ENCODE measurements around the gene NUP188. TPM values are rescaled to one million over a fixed set of nuclear protein-coding genes. Genes with fewer than 3 reads are reported as not detected.
A peak's percentile ranks its signal among the peaks of the same experiment; 100 is the strongest.

Gene NUP188
- total RNA-seq, 1 donor from 2014 or later = 42.4 TPM

DNA sequence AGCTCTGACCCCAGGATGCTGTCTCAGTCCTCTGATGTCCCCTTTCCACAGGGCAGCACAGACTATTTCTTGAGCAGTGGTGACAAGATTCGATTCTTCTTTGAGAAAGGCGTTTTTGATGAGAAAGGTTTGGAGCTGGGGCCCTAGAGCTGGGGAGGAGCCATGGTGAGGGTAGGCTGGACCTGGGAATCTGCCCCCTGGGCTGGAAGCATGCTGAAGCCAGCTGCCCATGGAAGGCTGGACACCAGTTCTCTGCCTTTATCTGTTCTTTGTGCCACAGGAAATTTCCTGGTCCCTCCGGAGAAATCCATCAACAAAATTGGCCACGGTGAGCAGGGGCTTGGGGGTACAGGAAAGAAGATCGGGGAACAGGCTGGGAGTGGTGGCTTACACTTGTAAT is 13.8 kb upstream of the NUP188 start:
- intact Hi-C loops (cut with DNase I) = no loop called here
- TF ChIP-seq CTCF (IDR thresholded peaks at IDR 0.05) = no peak
- no peak overlapping the region for H3K4me3 ChIP-seq
- peaks cover 37% of the 10 kb centered on the region for H3K36me3 ChIP-seq
- H3K27ac ChIP-seq = no peak overlapping the region
- DNase-seq = no peak
- no peak for ATAC-seq
- no peaks in the 10 kb centered on the region for H3K9me3 ChIP-seq
- no peaks in the 10 kb centered on the region for H3K27me3 ChIP-seq (ENCODE audit: low read depth)
- H3K4me1 ChIP-seq = no peaks in the 10 kb centered on the region

DNA sequence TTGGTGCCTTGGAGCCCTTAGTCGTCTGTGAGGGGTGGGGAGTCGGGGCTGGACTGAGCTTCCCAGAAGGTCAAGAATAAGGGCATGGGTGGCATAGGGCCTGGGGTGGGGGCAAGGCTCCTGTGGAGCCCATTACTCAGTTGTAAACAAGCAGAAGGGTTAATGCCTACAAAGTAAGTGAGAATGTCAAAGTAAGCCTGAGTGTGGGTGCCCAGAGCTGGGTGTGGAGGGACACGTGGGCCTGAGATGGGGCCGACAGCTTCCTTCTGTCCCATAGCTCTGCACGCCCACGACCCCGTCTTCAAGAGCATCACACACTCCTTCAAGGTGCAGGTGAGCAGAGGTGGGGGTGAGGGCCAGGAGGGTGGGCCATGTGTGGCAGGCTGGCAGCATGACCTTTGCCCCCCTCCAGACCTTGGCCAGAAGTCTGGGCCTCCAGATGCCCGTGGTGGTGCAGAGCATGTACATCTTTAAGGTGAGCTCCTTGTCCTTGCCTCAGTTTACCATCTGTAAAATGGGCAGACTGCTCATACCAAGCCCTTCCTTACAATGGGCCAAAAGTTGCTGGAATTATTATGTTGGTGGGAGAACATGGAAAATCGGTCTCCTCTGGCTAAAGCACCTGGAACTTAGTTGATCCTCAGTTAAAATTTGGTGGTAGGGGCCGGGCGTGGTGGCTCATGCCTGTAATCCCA is 11.2 kb upstream of the NUP188 start:
- Histone ChIP-seq H3K4me3 (no peak overlapping the region), H3K4me1 (peaks cover 10% of the 10 kb centered on the region), H3K9me3 (no peaks in the 10 kb centered on the region), H3K27me3 (ENCODE audit: low read depth) (no peaks in the 10 kb centered on the region), H3K36me3 (peaks cover 29% of the 10 kb centered on the region), H3K27ac (no peak overlapping the region)
- ATAC-seq = no peak
- no peak for TF ChIP-seq CTCF (IDR thresholded peaks at IDR 0.05)
- peak; percentile 30 for DNase-seq
- intact Hi-C loops (cut with DNase I) = no loop called here

- peaks cover 35% of the 10 kb centered on the region for H3K36me3 ChIP-seq
- DNase-seq = peak; percentile 6
- H3K9me3 ChIP-seq = no peaks in the 10 kb centered on the region
- TF ChIP-seq CTCF (IDR thresholded peaks at IDR 0.05) = no peak
- no peaks in the 10 kb centered on the region for H3K27me3 ChIP-seq (ENCODE audit: low read depth)
- no peak overlapping the region for H3K4me3 ChIP-seq
- H3K27ac ChIP-seq = no peak overlapping the region
- ATAC-seq = no peak
- H3K4me1 ChIP-seq = peaks cover 16% of the 10 kb centered on the region
- intact Hi-C loops (cut with DNase I) = no loop called here
These were observed 10.0 kb upstream of the NUP188 start for GRCh38 chr9:128937310-128938165.

DNA sequence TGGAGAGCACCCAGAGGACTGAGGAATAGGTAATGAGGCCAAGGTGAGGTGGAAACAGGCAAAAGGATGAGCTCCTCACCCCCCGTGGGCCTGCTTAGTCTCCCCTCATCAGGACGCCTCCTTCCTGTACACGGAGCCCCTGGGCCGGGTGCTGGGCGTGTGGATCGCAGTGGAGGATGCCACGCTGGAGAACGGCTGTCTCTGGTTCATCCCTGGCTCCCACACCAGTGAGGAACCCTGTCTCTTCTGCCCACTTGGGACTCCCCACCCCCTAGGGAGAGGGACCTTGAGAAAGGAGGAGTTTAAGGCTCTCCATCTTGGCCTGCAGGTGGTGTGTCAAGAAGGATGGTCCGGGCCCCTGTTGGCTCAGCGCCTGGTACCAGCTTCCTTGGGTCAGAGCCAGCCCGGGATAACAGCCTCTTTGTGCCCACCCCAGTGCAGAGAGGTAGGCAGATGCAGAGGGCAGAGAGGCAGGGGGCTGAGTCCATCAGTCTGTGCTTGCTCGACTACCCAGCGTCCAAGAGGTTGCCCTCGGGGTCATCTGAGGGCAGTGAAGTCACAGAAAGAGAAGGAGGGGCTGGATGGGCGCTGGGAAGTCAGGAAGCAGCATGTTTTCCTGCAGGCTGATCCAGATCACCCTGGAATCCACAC is 7.1 kb upstream of the NUP188 start:
- H3K4me1 ChIP-seq = peaks cover 35% of the 10 kb centered on the region
- no peak for TF ChIP-seq CTCF (IDR thresholded peaks at IDR 0.05)
- peak overlapping the region; percentile 53 for H3K27ac ChIP-seq
- intact Hi-C loops (cut with DNase I) = no loop called here
- H3K36me3 ChIP-seq = peaks cover 25% of the 10 kb centered on the region
- H3K9me3 ChIP-seq = no peaks in the 10 kb centered on the region
- DNase-seq = peak; percentile 36
- H3K4me3 ChIP-seq = peak overlapping the region; percentile 24
- no peaks in the 10 kb centered on the region for H3K27me3 ChIP-seq (ENCODE audit: low read depth)
- peak; percentile 15 to 19 for ATAC-seq

- peaks cover 37% of the 10 kb centered on the region for H3K4me1 ChIP-seq
- intact Hi-C loops (cut with DNase I) = no loop called here
- peak overlapping the region; percentile 53 for H3K27ac ChIP-seq
- ATAC-seq = no peak
- H3K36me3 ChIP-seq = peaks cover 19% of the 10 kb centered on the region
- peak overlapping the region; percentile 24 for H3K4me3 ChIP-seq
- no peak for TF ChIP-seq CTCF (IDR thresholded peaks at IDR 0.05)
- H3K27me3 ChIP-seq (ENCODE audit: low read depth) = no peaks in the 10 kb centered on the region
- peak; percentile 4 for DNase-seq
- no peaks in the 10 kb centered on the region for H3K9me3 ChIP-seq
These were observed 6.3 kb upstream of the NUP188 start for GRCh38 chr9:128940946-128941755.

Data from lower lobe of right lung (tissue), 2 donors.